Activated CD8-positive, alpha-beta memory T cell treated with anti-CD3 and anti-CD28 coated beads, Interleukin-2, amount 50 U/mL, for 24 hours (primary cell): ENCODE data around the gene COL11A2.
"Not testable (repeated sequence)": the region's sequence is repeated elsewhere in the genome, so short reads cannot be mapped to it uniquely, and the experiment has no call there.

ENCODE experiments used
- DNase-seq: peaks from one replicate; pipeline ENCODE4 v3.0.0-alpha.2; 2020; ENCODE audit errors: extremely low read depth

Gene COL11A2

GRCh38 chr6:33192105-33192646 is at the start of gene COL11A2:
Gene COL11A2 (minus strand): TSS chr6:33192467. CDS start chr6:33192240, 227 bp downstream.
- DNase-seq = no peak

DNA sequence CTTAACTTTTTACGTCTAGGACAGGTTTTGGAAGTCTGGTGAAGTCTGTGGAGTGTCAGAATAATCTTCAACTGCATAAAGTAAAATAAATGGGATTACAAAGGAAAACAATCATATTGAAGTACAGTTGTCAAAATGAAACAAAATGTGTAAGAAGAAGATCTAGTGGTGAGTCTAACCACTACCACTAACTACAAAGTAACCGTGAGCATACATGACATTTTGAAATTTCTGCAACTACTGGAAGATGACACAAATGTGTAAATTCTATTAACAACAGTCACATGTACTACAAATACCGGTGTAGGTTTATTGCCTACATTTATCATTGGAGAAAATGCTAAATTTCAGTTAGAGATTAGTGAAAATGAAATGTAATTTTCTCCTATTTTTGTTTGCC is 49.7 kb upstream of the COL11A2 start:
- DNase-seq = no peak

GRCh38 chr6:33237741-33238140 is 45.5 kb upstream of the COL11A2 start:
- DNase-seq = no peak

- DNase-seq = no peak
These were observed 44.6 kb upstream of the COL11A2 start for GRCh38 chr6:33236852-33237251.

DNA sequence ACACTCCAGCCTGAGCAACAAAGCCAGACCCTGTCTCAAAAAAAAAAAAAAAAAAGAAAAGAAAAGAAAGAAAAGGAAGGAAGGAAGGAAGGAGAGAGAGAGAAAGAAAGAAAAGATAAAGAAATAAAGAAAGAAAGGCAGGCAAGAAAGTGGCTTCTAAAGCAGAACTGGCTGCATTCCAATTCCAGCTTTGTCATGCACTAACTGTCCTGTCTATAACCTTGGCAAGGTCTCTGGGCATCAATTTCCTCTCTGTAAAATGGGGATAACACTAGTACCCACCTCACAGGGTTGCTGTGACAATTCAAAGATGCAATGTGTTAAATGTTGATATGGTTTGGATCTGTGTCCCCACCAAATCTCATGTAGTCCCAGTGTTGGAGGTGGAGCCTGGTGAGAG is 44.1 kb upstream of the COL11A2 start:
- DNase-seq = no peak

- DNase-seq = no peak
These were observed 43.0 kb upstream of the COL11A2 start for GRCh38 chr6:33235221-33235634.

- DNase-seq = not testable (repeated sequence)
These were observed 34.3 kb upstream of the COL11A2 start for GRCh38 chr6:33226503-33227120.

GRCh38 chr6:33217681-33218080 is 25.4 kb upstream of the COL11A2 start:
- DNase-seq = no peak

DNA sequence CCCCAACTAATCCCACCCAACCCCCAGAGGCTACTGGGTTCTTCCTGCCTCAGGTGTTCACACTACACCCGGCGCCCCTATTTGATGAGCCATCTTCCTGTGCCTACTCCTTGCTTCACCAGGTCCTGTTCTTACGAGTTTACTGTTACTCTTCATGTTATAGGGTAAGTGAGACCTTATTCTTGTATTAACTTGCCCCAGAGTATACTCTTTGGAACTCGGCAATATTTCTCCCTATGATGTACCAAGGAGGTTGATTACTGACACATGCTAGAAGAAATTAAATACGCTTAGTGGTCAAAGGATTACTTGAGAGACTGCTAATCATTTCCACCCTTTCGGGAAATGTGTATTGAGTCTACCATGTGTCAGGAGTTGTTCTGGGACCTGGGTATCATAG is 25.0 kb upstream of the COL11A2 start:
- no peak for DNase-seq

- no peak for DNase-seq
These were observed 23.9 kb upstream of the COL11A2 start for GRCh38 chr6:33216117-33216649.

GRCh38 chr6:33215271-33216116 is 23.2 kb upstream of the COL11A2 start:
- no peak for DNase-seq

DNA sequence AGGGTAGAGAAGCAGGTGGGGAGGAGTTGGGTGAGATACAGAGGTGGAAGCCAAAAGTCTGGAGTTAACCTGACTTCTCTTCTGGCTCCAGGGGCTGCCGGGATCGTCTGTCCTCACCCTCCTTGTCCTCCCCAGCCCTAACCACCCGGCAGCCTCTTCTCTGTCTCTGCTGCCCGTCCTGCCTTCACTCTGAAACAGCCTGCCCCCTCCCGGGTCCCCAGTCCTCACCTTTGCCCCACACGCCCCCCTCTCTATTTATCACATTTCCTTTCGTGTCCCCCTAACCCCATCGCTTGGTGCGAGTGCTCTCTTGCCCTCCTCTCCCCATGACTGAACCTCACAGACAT is 21.7 kb upstream of the COL11A2 start:
- DNase-seq = no peak

DNA sequence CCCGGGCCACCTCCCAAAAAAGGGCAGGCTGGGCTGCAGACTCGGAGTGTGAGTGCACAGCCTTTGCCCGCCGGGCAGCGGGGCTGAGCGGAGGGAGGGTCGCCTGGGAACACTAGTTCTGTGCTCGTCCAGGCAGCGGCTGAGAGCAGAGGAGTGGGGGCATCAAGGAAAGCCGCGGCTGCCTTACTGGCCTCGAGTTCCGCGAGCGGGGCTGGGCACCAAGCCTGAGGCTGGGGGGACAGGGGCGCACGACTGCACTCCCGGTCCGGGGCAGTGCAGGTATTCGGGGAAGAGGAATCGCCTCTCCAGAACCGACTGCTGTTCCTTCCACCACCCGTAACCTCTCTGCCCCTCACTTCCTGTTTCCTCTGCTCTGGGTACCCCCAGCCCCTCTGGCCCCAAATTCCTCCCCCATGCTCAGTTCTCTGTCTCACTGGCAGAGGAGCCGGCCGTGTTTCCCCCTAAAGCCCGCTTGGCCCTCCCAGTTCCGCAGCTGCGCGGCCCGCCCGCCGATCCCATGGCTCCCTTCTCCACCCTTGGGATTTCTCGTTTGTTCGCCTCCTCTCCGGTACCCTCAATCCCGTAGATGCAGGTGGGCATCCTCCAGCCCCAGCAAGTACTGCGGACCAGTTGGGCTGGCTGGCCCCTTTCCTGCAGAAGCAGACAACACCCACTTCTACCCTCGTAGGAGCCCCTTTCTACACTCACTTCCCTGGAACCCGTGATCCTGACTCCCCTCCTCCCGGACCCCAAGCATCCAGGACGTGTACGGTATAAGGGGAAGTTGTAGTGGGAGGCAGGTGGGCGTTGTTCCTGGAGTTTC is 21.1 kb upstream of the COL11A2 start:
- no peak for DNase-seq

DNA sequence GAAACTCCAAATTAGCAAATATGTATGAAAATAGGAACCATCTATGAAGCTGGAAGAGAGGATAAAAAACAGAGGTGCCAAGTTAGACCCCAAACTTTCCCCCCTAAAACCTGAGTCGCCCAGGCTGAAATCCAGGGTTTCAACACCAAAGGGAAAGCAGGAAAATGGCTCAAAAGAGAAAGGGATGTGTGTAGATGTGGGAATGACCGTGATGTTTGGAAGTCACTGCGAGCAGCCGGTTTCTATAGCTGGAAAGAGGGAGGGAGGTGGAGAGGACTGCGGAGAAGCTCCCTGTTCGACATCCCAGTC is 20.5 kb upstream of the COL11A2 start:
- no peak for DNase-seq

GRCh38 chr6:33211666-33212422 is 19.6 kb upstream of the COL11A2 start:
- no peak for DNase-seq

- no peak for DNase-seq
These were observed 18.9 kb upstream of the COL11A2 start for GRCh38 chr6:33211136-33211535.

- DNase-seq = no peak
These were observed 17.6 kb upstream of the COL11A2 start for GRCh38 chr6:33209856-33210255.

DNA sequence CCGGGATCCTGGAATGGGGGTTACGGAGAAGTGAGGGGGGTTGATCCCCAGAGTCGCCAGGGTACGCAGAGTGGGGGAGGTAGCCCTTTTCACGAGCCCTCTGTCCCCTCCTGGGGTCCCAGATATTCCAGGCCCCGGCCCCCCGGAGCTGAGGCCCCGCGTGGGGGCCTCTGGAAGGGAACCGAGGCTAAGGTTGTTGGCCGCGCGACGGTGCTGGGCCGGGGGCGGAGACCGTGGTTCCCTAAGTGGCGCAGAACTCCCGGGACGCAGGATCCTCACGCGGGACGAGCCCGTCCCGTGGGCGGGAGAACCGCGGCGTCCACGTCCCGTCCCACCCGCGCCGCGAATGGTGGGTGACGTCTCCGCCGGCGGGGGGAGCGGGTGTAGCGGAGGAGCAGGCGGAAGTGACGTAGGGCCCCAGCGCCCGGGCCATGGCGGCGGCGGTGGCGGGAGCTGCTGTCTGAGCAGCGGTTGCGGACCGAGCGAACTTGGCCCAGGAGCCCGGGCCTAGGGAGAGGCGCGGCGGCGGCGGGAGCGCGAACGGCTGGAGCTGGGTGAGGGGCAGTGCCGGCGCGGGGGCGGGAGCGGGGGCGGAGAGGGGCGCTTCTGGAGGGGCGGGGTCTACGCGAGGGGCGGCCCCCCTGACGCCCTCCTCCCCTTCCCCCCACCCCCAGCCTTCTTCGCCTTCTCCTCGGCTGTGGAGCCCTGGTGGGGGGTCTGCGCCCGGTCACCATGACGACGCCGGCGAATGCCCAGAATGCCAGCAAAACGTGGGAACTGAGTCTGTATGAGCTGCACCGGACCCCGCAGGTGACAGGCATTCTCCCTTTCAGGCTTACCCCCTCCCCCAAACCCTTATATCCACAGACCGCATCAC is 16.1 kb upstream of the COL11A2 start, which contains the start of gene RING1:
Gene RING1, plus strand, starts transcription at position 410 of the 877 bp plus-strand sequence. Its CDS starts 323 bp downstream, at position 733.
- DNase-seq = no peak

GRCh38 chr6:33207552-33208090 is 15.4 kb upstream of the COL11A2 start:
- no peak for DNase-seq
